A549 (cell line): ENCODE results near the gene CCDC33. TPM values are rescaled to one million over a fixed set of nuclear protein-coding genes. Genes with fewer than 3 reads are reported as not detected.

ENCODE experiments used
- ATAC-seq, 2 experiments: fragments of 200-7000 bp in 1 of 2; fragments of >200 bp in 1 of 2; cut with Nextera tagmentation in 1 of 2; cut with Tn5 transposase in 1 of 2; 3 replicates each; pipeline versions ENCODE4 v1.8.0 to v1.9.1; 2018 to 2020; ENCODE audit warnings: mild to moderate bottlenecking in 1 of 2, moderate library complexity in 1 of 2
- CTCF ChIA-PET: fragments of 300-600 bp; sonication (Branson Sonifier 250); formaldehyde crosslinking; extraction: SDS; loops from one replicate; lab custom pipeline; 2021; ENCODE audit warnings: antibody characterized with exemption, inconsistent platforms; lab: Yijun Ruan, JAX
- POLR2A ChIA-PET: fragments of 350-600 bp; formaldehyde crosslinking; extraction: SDS; loops from one replicate; lab custom pipeline; 2021; ENCODE audit warnings: antibody characterized with exemption, inconsistent platforms; lab: Yijun Ruan, JAX
- DNase-seq, 2 experiments: peaks; one replicate each; pipeline versions ENCODE4 v3.0.0 to v3.0.0-alpha.2; 2011 to 2016; ENCODE audit warnings: low read depth in 1 of 2, low spot score in 1 of 2
- FAIRE-seq: peaks from 2 replicates; lab custom pipeline; 2011; peaks lifted over from hg19 to GRCh38; lab: Jason Lieb, UNC
- H3K27ac ChIP-seq, 2 experiments: fragments of >200 bp; sonication (Bioruptor Twin); formaldehyde crosslinking; 3 replicates each; pipeline ENCODE4 v1.5.1; 2016 to 2017
- H3K4me1 ChIP-seq: fragments of >200 bp; sonication (Bioruptor Twin); formaldehyde crosslinking; 3 replicates; pipeline ENCODE4 v1.6.1; 2016
- H3K4me2 ChIP-seq: fragments of >200 bp; sonication (Bioruptor Twin); formaldehyde crosslinking; 3 replicates; pipeline ENCODE4 v1.6.1; 2016
- H3K4me3 ChIP-seq: fragments of >200 bp; sonication (Bioruptor Twin); formaldehyde crosslinking; 3 replicates; pipeline ENCODE4 v1.5.1; 2016
- H3K9me3 ChIP-seq: fragments of >200 bp; sonication (Bioruptor Twin); formaldehyde crosslinking; 3 replicates; pipeline ENCODE4 v1.6.1; 2016
- CEBPB ChIP-seq, 2 experiments: fragments of >200 bp in 1 of 2; sonication (Bioruptor Twin) in 1 of 2; formaldehyde crosslinking in 1 of 2; IDR thresholded peaks; 2 replicates each; pipeline ENCODE4 v1.6.1; 2012 to 2016
- CHD2 ChIP-seq: fragments of 150-350 bp; IDR thresholded peaks from 2 replicates; pipeline ENCODE4 v1.6.1; 2014; ENCODE audit warnings: low read length; ENCODE audit not compliant: partially characterized antibody
- EHMT2 ChIP-seq: fragments of 200-600 bp; sonication (generic); IDR thresholded peaks from 2 replicates; pipeline ENCODE4 v1.6.1; 2016; ENCODE audit warnings: antibody characterized with exemption, low read depth, mild to moderate bottlenecking, moderate library complexity
- EP300 ChIP-seq, 2 experiments: fragments of >200 bp; sonication (Bioruptor Twin); formaldehyde crosslinking; IDR thresholded peaks; 2 replicates in 1 of 2; 3 replicates in 1 of 2; pipeline ENCODE4 v1.6.1; 2016 to 2017
- ESRRA ChIP-seq: fragments of 150-350 bp; IDR thresholded peaks from 2 replicates; pipeline ENCODE4 v1.6.1; 2014; ENCODE audit warnings: mild to moderate bottlenecking, low read length, borderline replicate concordance
- FOSL2 ChIP-seq, 2 experiments: fragments of 450-650 bp in 1 of 2; fragments of >200 bp in 1 of 2; sonication (Bioruptor Twin) in 1 of 2; formaldehyde crosslinking; IDR thresholded peaks; 2 replicates each; pipeline versions ENCODE4 v1.5.0 to v1.6.1; 2016 to 2020; ENCODE audit warnings: mild to moderate bottlenecking in 1 of 2, moderate library complexity in 1 of 2
- GATA3 ChIP-seq: IDR thresholded peaks from 2 replicates; pipeline ENCODE4 v1.6.1; 2012; ENCODE audit warnings: borderline replicate concordance
- HEYL ChIP-seq: fragments of 250-450 bp; sonication (Bioruptor Pico); IDR thresholded peaks from 2 replicates; pipeline ENCODE4 v1.8.0; 2021; ENCODE audit warnings: mild to moderate bottlenecking, moderate library complexity
- HOXA7 ChIP-seq: fragments of 250-450 bp; sonication (Bioruptor Pico); IDR thresholded peaks from 2 replicates; pipeline ENCODE4 v1.5.0; 2020; ENCODE audit warnings: mild to moderate bottlenecking, moderate library complexity
- HOXB5 ChIP-seq: fragments of 250-450 bp; sonication (Bioruptor Pico); IDR thresholded peaks from 2 replicates; pipeline ENCODE4 v1.5.0; 2020; ENCODE audit warnings: mild to moderate bottlenecking, moderate library complexity
- KDM5A ChIP-seq: fragments of 200-600 bp; sonication (generic); IDR thresholded peaks from 2 replicates; pipeline ENCODE4 v1.6.1; 2016; ENCODE audit warnings: antibody characterized with exemption, mild to moderate bottlenecking
- MYC ChIP-seq: IDR thresholded peaks from 2 replicates; pipeline ENCODE4 v1.6.1; 2012; ENCODE audit warnings: mild to moderate bottlenecking, inconsistent platforms, low read length, improper control_type of control experiment, borderline replicate concordance
- NFE2L2 ChIP-seq: fragments of 150-350 bp; conservative IDR thresholded peaks from 2 replicates; pipeline ENCODE4 v1.6.1; 2014; ENCODE audit warnings: low read length
- NPAS2 ChIP-seq: fragments of 250-450 bp; sonication (Bioruptor Pico); IDR thresholded peaks from 2 replicates; pipeline ENCODE4 v1.8.0; 2022; ENCODE audit warnings: mild to moderate bottlenecking, moderate library complexity, borderline replicate concordance
- PHF8 ChIP-seq: fragments of 200-600 bp; sonication (generic); IDR thresholded peaks from 2 replicates; pipeline ENCODE4 v1.6.1; 2016; ENCODE audit warnings: low read depth, mild to moderate bottlenecking, antibody characterized with exemption, moderate library complexity, borderline replicate concordance
- POLR2AphosphoS2 ChIP-seq: conservative IDR thresholded peaks from 2 replicates; pipeline ENCODE4 v1.6.1; 2012; ENCODE audit warnings: low read length, improper control_type of control experiment, inconsistent platforms
- SREBF2 ChIP-seq: fragments of 450-650 bp; IDR thresholded peaks from 2 replicates; pipeline ENCODE4 v1.6.1; 2014; ENCODE audit warnings: mild to moderate bottlenecking, moderate library complexity
- ZC3H11A ChIP-seq: fragments of 450-650 bp; IDR thresholded peaks from 2 replicates; pipeline ENCODE4 v1.6.1; 2014; ENCODE audit warnings: antibody characterized with exemption, mild to moderate bottlenecking
- ZFP36 ChIP-seq: fragments of 450-650 bp; IDR thresholded peaks from 2 replicates; pipeline ENCODE4 v1.6.1; 2014; ENCODE audit warnings: borderline replicate concordance; ENCODE audit not compliant: partially characterized antibody
- WGBS: methylation state at CpG from one replicate; pipeline ENCODE4 v1.1.6; 2017; ENCODE audit errors: missing lambda C conversion rate; 5-methylcytosine and 5-hydroxymethylcytosine counted together
- polyA plus RNA-seq, 4 experiments: library from polyadenylated mRNA; depleted of rRNA in 3 of 4; stranded (reverse); fragments of >200 nt; fragmentation: RNase III in 1 of 4; extraction: RNeasy Plus Mini Kit Qiagen cat#74134 plus additional on column Dnase treatment in 1 of 4; gene quantifications; 2 replicates in 3 of 4; 3 replicates in 1 of 4; pipeline ENCODE4 v1.2.3, GENCODE V29; 2011 to 2017
- TF ChIP-seq, protein P1 (sequence below): fragments of 150-350 bp; IDR thresholded peaks from 2 replicates; pipeline ENCODE4 v1.6.1; 2014; ENCODE audit warnings: low read depth, mild to moderate bottlenecking, low read length
- TF ChIP-seq, protein P2 (sequence below): IDR thresholded peaks from 2 replicates; pipeline ENCODE4 v1.6.1; 2012
- TF ChIP-seq, protein P3 (sequence below): IDR thresholded peaks from 2 replicates; pipeline ENCODE4 v1.6.1; 2012; ENCODE audit warnings: low read depth, borderline replicate concordance

The CCDC33 gene
- polyA plus RNA-seq, 2 of the 4 experiments (the other 2 are of a cell fraction) = 5.9 to 9.2 TPM

DNA sequence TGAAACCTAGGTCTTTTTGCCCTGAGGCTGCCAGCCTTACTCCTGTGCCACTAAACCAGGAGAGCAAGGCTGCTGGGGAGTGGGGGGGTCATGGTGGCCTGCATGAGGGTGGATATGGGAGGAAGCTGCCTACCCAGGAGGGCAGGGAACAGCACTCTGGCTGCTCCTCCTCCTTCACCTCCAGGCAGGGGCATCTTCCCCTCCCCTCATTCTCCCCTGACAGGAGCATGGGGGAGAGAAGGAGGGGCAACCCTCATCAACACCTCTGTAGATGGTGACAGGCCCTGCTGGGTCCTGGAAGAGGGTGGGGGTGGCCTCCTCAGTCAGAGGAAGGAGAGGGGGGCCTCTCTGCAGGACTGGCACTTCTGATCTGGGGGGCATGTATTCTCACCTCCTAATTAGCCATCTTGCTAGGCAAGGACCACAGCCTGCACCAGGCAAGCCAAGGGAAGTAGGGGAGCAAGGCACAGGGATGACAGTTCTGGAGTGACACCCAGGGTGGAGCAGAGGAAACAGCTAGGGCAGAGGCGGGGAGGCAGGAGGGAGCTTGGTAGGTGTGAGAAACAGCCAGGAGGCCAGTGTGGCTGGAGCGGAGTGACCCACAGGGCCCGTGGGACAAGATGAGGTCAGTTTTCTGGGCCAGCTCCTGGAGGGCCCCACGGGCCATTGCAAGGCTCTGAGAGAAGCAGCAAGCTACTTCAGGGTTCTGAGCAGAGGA is 4.9 kb downstream of the CCDC33 start:
- DNase-seq (no peak), FAIRE-seq (no peak), ATAC-seq (no peak)
- POLR2A ChIA-PET = interaction anchor here (1.4 kb wide), 1 partner anchor 41 kb away, joined by 4 read pairs; no protein-coding TSS in a partner anchor
- TF ChIP-seq ESRRA (no peak), HEYL (CRISPR knock-in tag) (no peak), GATA3 (no peak), HOXB5 (no peak)
- Histone ChIP-seq H3K27ac (peak overlapping the region; percentile 79 to 85), H3K4me1 (peaks cover 51% of the 10 kb centered on the region), H3K4me3 (no peak overlapping the region), H3K9me3 (no peaks in the 10 kb centered on the region), H3K4me2 (peak overlapping the region; percentile 69)
- CTCF ChIA-PET = interaction anchor here (1.1 to 2.7 kb wide), 3 partner anchors 14 to 67 kb away, joined by 4 to 14 read pairs (median 12); no protein-coding TSS in a partner anchor
- 100% methylated on average over 2 of the region's 4 CpGs for WGBS

DNA sequence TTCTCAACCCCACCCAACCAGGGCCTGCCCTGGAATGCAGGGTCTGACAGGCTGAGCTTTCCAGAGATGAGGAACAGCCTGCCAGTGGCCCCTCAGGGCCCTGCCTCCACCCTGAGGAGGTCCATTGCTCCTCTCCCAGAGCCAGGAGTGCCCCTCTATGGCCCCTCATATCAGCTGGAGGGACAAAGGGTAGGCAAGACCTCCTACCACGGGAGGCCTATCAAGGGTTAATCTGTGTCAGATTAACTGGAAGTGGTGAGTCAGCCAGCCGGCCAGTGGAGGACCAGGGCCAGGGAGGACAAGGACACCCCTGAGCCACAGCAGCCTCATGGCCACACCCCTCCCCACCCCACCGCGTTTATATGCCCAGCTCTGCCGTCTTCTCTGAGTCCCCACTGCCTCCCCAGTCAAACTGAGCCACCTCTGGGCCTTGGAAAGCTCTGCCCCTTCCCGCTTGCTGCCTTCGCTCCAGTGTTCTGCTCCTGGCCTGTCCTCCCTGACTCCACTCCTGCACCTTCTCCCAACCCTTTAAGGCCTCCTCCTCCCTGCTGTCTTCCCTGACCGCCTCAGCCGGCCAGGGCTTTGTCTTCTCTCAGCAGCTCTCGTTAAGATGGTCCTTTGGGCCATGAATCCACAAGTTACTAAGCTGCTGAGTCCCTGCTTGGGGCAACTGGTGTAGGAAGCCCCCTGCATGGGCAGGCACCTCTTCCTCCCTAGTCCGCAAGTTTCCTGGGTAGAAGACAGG is 6.5 kb downstream of the CCDC33 start:
- 50% methylated on average over 7 of the region's 11 CpGs for WGBS
- Histone ChIP-seq H3K9me3 (no peaks in the 10 kb centered on the region), H3K27ac (peak overlapping the region; percentile 79 to 85), H3K4me3 (no peak overlapping the region), H3K4me1 (peaks cover 51% of the 10 kb centered on the region), H3K4me2 (peak overlapping the region; percentile 61)
- POLR2A ChIA-PET = no interaction called here
- ATAC-seq = peak in 1 of 2 experiments; percentile 9; a peak in 1 of 6 replicates
- CTCF ChIA-PET = interaction anchor here (0.6 to 1.6 kb wide), 4 partner anchors 60 to 216 kb away, joined by 3 to 4 read pairs (median 3); no protein-coding TSS in a partner anchor
- FAIRE-seq = no peak
- DNase-seq = peak; percentile 41 to 43
- TF ChIP-seq HOXB5 = no peak
- TF ChIP-seq FOSL2 (IDR thresholded peaks at IDR 0.05) = no peak
- TF ChIP-seq FOSL2 (CRISPR knock-in tag; IDR thresholded peaks at IDR 0.05) = peak; percentile 39
- TF ChIP-seq POLR2AphosphoS2 = no peak
- peak; percentile 44 for TF ChIP-seq ZFP36

DNA sequence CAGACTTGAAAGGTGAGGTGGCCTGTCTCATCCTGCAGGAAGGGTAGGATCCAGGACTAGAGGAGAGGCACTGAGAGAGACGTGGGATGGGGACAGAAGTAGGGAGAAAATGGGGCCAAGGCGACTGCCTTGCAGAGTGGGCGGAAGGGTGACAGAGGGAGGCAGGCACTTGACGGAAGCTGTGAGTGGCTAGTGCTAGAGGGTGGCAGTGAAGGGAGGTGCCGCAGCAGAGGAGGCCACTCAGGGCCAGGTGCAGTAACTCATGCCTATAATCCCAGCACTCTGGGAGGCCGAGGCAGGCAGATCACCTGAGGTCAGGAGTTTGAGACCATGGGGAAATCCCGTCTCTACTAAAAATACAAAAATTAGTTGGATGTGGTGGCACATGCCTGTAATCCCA is 7.3 kb downstream of the CCDC33 start:
- Histone ChIP-seq H3K4me1 (peaks cover 51% of the 10 kb centered on the region), H3K4me3 (no peak overlapping the region)
- CTCF ChIA-PET = interaction anchor here (1.0 kb wide), 1 partner anchor 79 kb away, joined by 3 read pairs; no protein-coding TSS in a partner anchor

More for the DNA sequence above, 7.3 kb downstream of the CCDC33 start:
- TF ChIP-seq, protein P1, sequence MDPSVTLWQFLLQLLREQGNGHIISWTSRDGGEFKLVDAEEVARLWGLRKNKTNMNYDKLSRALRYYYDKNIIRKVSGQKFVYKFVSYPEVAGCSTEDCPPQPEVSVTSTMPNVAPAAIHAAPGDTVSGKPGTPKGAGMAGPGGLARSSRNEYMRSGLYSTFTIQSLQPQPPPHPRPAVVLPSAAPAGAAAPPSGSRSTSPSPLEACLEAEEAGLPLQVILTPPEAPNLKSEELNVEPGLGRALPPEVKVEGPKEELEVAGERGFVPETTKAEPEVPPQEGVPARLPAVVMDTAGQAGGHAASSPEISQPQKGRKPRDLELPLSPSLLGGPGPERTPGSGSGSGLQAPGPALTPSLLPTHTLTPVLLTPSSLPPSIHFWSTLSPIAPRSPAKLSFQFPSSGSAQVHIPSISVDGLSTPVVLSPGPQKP = no peak
- TF ChIP-seq NFE2L2 = no peak
- no peak for TF ChIP-seq GATA3
- no peak for TF ChIP-seq SREBF2
- TF ChIP-seq, protein P2, sequence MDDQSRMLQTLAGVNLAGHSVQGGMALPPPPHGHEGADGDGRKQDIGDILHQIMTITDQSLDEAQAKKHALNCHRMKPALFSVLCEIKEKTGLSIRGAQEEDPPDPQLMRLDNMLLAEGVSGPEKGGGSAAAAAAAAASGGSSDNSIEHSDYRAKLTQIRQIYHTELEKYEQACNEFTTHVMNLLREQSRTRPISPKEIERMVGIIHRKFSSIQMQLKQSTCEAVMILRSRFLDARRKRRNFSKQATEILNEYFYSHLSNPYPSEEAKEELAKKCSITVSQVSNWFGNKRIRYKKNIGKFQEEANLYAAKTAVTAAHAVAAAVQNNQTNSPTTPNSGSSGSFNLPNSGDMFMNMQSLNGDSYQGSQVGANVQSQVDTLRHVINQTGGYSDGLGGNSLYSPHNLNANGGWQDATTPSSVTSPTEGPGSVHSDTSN = no peak
- no peak for TF ChIP-seq EP300 (IDR thresholded peaks at IDR 0.05)
- no peak for TF ChIP-seq EHMT2
- TF ChIP-seq HOXB5 = no peak
- no peak for TF ChIP-seq CHD2
- no peak for TF ChIP-seq ZC3H11A
- TF ChIP-seq MYC = no peak
- TF ChIP-seq HOXA7 = no peak
- TF ChIP-seq PHF8 = no peak
- TF ChIP-seq, protein P3, sequence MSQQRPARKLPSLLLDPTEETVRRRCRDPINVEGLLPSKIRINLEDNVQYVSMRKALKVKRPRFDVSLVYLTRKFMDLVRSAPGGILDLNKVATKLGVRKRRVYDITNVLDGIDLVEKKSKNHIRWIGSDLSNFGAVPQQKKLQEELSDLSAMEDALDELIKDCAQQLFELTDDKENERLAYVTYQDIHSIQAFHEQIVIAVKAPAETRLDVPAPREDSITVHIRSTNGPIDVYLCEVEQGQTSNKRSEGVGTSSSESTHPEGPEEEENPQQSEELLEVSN = no peak
- no peak for TF ChIP-seq CEBPB (IDR thresholded peaks at IDR 0.05)
- TF ChIP-seq NPAS2 (CRISPR knock-in tag) = no peak
- TF ChIP-seq KDM5A = no peak
- FAIRE-seq (no peak), ATAC-seq (no peak), DNase-seq (no peak)
- POLR2A ChIA-PET = no interaction called here
- no peaks in the 10 kb centered on the region for H3K9me3 ChIP-seq
- no peak overlapping the region; the same call in 2 of the 3 replicates for H3K4me2 ChIP-seq
- H3K27ac ChIP-seq = peak overlapping the region; percentile 79 to 85; a peak in 5 of 6 replicates
- 77% methylated on average over 7 of the region's 7 CpGs for WGBS
